ENCODE results near the gene C2CD4D. TPM values are rescaled to one million over a fixed set of nuclear protein-coding genes. Genes with fewer than 3 reads are reported as not detected.

C2CD4D gene
- not detected in 2 replicates for total RNA-seq

DNA sequence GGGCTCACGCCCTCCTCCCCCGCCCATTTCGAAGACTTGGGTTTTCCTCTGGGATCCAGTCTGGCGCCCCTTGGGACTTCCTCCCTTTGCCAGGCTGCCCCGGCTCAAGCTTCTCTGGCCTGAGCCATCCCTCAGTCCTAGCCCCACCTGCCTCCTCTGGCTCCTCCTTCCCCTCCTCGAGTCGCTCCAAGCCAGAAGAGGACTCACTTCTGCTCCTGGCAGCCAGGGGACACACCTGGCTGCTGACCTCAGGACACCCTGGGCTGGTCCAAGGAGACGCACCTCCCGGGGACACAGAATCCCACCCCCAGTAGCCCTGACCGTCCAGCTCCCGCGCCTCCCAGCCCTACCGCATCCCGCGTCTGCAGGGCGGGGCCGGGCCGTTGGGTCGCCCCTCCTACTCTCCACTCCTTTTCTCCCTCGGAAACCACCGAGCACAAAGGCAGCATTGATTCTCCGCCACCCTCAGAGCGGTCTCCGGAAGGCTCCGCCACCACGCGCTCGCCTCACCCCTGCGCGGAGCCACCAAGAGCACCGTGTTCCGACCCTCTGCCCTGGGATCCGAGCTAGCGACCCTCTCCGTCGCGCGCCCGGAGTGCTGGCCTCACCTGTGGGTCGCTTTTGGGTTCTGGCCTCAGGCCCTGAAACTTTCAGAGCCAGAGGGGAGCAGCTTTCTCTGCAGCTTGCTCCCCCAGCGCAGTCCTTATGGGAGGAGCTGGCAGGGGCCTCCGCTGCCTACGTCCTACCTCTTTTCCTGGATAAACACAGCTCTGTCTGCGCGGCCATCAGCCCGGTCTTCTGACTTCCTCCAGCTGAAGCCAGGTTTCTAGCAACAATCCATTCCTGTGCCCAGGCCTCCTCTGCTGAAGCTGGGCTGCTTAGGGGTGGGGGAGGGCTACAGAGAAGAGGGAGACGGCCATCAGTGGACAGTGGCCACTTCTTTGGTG, at the start of gene C2CD4D:
C2CD4D (minus strand) TSS at position 364 of the 947 bp plus-strand sequence. CDS start 831 bp downstream, outside the sequence.

GRCh38 chr1:151853411-151853943, 13.9 kb upstream of the C2CD4D start, which contains the start of gene THEM5:
THEM5 (minus strand) TSS chr1:151853712; CDS start chr1:151853565, 147 bp downstream.

DNA sequence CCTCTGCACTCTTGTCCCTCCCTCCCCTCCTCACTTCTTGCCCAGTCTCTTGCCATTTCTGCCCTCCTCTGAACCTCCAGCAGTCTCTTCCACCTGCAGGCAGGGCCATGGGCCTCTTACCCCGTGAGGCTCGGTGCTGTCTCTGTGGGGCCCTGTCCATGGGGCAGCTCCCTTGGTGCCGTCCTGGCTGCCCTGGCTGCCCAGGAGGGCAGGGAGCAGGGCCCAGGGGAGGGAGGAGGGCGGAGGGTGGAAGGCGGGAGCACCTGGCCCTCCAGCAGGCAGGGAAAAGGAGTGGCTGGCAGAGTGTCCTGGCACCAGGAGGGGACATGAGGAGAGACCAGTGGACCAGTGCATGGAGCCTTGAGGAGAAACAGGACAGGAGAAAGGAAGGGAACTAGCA, 8.0 kb downstream of the C2CD4D start, which contains the start of gene RORC:
RORC (minus strand) TSS at position 198 of the 400 bp plus-strand sequence; CDS start at position 160, 38 bp downstream.

DNA sequence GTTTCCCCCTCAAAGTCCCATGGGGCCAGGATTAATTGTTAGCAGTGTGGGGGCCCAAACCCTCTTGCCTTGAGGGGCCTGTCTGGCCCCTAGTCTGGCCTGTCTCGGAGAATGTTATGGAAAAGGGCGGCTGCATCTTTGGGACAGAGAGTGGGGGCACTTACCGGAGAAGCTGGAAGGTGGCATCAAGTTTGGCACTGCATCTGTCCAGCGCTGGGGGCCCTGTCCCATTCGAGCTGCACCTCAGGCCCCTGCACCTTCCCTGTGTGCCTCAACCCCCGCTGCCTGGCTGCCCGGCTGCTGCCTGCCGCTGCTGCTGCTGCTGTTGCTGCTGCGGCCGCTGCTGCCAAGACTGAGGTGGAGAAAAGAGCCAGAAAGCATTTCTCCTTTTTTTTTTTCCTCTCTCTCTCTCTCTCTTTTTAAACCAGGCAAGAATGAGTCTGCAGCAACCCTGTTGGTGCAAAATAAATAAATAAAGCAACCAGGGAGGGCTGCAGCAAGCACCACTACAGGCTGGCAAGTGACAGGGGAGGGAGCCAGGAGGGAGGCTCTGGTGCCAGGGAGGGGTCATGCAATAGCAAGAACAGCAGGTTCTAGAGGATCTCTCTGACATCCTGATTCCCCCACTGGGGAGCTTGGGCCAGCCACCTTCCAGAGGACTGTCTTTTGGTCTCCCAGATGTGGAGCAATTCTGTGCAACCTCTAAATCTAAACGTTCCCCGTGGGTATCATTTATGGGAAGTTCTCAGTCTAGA, 34.4 kb downstream of the C2CD4D start, which contains the start of gene LINGO4:
LINGO4 (minus strand) TSS at position 354 of the 755 bp plus-strand sequence. CDS start 2,715 bp downstream, outside the sequence.

DNA sequence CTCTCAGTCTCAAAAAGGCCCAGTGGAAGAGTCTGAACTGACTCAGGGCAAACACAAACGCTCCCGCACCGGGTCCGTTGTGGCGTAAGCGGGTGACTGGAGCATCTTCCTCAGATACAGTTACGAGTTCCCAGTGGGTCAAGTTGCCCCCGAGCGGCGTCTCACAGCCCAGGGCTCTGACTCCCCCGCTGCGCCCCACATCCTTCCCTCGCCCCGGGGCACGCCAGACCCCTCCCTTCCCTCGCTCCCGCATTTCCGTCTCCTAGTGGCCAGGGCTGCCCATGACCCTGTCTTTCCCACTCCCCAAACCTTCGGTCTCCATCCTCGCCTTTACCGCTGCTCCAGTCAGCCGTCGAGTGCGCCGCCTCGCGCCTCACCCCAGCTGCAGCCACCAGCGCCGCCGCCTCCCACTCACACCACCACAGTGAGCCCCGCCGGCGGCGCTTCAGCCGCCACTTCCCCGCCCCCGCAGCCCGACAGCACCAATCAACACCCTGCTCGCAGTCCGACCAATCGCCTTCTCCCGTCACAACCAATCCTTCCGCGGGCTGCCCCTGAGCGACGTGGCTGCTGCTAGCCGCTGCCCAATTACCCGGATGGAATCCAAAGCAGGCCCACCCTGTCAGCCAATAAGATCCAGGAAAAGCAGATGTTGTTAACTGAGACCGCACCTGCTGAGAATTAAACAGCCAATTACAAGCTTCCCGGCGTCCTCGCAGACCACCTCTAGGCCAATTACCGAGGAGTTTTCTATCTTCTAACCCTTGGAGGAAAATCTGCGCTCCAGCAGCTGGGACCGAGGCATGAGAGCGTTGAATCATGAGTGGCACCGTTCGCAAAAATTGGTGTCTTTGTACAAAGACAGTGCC, 49.3 kb downstream of the C2CD4D start, which contains the start of gene TDRKH:
TDRKH (minus strand) TSS at position 430 of the 869 bp plus-strand sequence. CDS start 7,478 bp downstream, outside the sequence.

Other genes starting within 250 kb of the C2CD4D start
- gene SNX27, start 227.8 kb downstream of the C2CD4D start, total RNA-seq: 31.5 and 36.0 TPM in 2 replicates
- not detected in 2 replicates for gene CELF3, start 123.0 kb downstream of the C2CD4D start, total RNA-seq
- gene RIIAD1, start 118.3 kb downstream of the C2CD4D start, total RNA-seq: not detected in 2 replicates
- gene MRPL9, start 76.3 kb downstream of the C2CD4D start, total RNA-seq: 36.1 and 41.5 TPM in 2 replicates
- 2.3 and 3.1 TPM in 2 replicates for gene TDRKH, start 49.3 kb downstream of the C2CD4D start, total RNA-seq
- not detected in 2 replicates for gene LINGO4, start 34.4 kb downstream of the C2CD4D start, total RNA-seq
- 0.03 TPM in 1 of 2 replicates, not detected in the other for gene RORC, start 8.0 kb downstream of the C2CD4D start, total RNA-seq
- gene THEM5, start 13.9 kb upstream of the C2CD4D start, total RNA-seq: not detected in 2 replicates
- gene THEM4, start 69.7 kb upstream of the C2CD4D start, total RNA-seq: 6.5 and 10.7 TPM in 2 replicates
- 131 and 191 TPM in 2 replicates for gene S100A10, start 154.0 kb upstream of the C2CD4D start, total RNA-seq
- gene S100A11, start 197.2 kb upstream of the C2CD4D start, total RNA-seq: 77.9 and 105 TPM in 2 replicates
- not detected in 2 replicates for gene TCHHL1, start 249.2 kb upstream of the C2CD4D start, total RNA-seq

Data from smooth muscle cell of the pulmonary artery (primary cell).